Urinary bladder (tissue), 4 donors: ENCODE results near the gene FBXO42. TPM values are rescaled to one million over a fixed set of nuclear protein-coding genes. Genes with fewer than 3 reads are reported as not detected.

Experiments
- DNase-seq: peaks from one replicate; pipeline ENCODE4 v3.0.0-alpha.2; 2015; ENCODE audit errors: extremely low spot score
- H3K27ac ChIP-seq: one replicate; pipeline ENCODE4 v1.5.1; 2013; ENCODE audit warnings: low read depth, mild to moderate bottlenecking, moderate library complexity
- H3K36me3 ChIP-seq: one replicate; pipeline ENCODE4 v1.6.1; 2013; ENCODE audit warnings: mild to moderate bottlenecking, moderate library complexity; ENCODE audit not compliant: insufficient read depth
- H3K4me1 ChIP-seq: one replicate; pipeline ENCODE4 v1.6.1; 2013; ENCODE audit warnings: mild to moderate bottlenecking, moderate library complexity; ENCODE audit not compliant: insufficient read depth
- H3K4me3 ChIP-seq: one replicate; pipeline ENCODE4 v1.5.1; 2013; ENCODE audit warnings: low read depth, low read length
- WGBS: extraction: QIAGEN DNeasy Blood & Tissue Kit; methylation state at CpG from one replicate; pipeline ENCODE4 v1.1.7; 2013; 5-methylcytosine and 5-hydroxymethylcytosine counted together
- polyA plus RNA-seq: library from polyadenylated mRNA; stranded (reverse); fragments of 200-250 nt; gene quantifications from one replicate; pipeline ENCODE4 v1.2.3, GENCODE V29; 2013
- small RNA-seq: library from RNA; depleted of rRNA; stranded (forward); fragments of <200 nt; gene quantifications from one replicate; pipeline ENCODE3, GENCODE V24; 2014
- total RNA-seq: library from RNA; depleted of rRNA; stranded (reverse); fragments of >200 nt; gene quantifications from one replicate; pipeline ENCODE4 v1.2.3, GENCODE V29; 2014
- donor health status: healthy with polysubstance abuse.
- donor health status: healthy.

Gene FBXO42
- total and polyA plus RNA-seq, 2 donors, result 25.7 to 28.2 TPM

GRCh38 chr1:16205334-16205671 is 147.0 kb downstream of the FBXO42 start:
- H3K27ac ChIP-seq, result no peak overlapping the region

GRCh38 chr1:16204634-16205333 is 147.5 kb downstream of the FBXO42 start:
- DNase-seq, result no peak
- no peaks in the 10 kb centered on the region for H3K36me3 ChIP-seq
- 81% methylated on average over 12 of the region's 12 CpGs for WGBS
- no peak overlapping the region for H3K4me3 ChIP-seq
- H3K27ac ChIP-seq, result no peak overlapping the region
- no peaks in the 10 kb centered on the region for H3K4me1 ChIP-seq

More at GRCh38 chr1:16205334-16205671, 147.0 kb downstream of the FBXO42 start:
- no peak for DNase-seq
- Histone ChIP-seq H3K4me3 (no peak overlapping the region), H3K4me1 (no peaks in the 10 kb centered on the region), H3K36me3 (no peaks in the 10 kb centered on the region)
- WGBS, result 95% methylated on average over 11 of the region's 11 CpGs

- no peak overlapping the region for H3K4me3 ChIP-seq
- no peak overlapping the region for H3K27ac ChIP-seq
- DNase-seq, result no peak
- 86% methylated on average over 2 of the region's 2 CpGs for WGBS
- no peaks in the 10 kb centered on the region for H3K36me3 ChIP-seq
- no peaks in the 10 kb centered on the region for H3K4me1 ChIP-seq
These were observed 148.1 kb downstream of the FBXO42 start for GRCh38 chr1:16204216-16204615.

DNA sequence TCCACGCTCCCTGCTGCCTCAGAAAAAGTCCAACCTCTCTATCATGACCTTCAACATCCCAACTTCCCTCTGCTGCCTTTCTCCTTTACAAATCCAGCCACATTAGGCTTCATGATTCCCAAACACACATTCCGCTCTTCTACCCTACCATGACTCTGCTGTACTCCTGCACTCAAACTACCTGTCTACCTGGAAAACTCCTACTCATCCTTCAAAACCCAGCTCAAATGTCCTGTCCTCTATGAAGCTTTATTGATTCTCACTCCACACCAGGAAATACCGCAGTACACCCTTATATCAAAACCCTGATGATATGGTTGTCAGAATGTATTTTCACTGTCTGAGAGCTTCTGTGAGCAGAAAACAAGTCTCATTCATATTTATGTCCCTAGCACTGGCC is 148.7 kb downstream of the FBXO42 start:
- H3K27ac ChIP-seq, result no peak overlapping the region
- WGBS, result 47% methylated on average over 3 of the region's 3 CpGs

DNA sequence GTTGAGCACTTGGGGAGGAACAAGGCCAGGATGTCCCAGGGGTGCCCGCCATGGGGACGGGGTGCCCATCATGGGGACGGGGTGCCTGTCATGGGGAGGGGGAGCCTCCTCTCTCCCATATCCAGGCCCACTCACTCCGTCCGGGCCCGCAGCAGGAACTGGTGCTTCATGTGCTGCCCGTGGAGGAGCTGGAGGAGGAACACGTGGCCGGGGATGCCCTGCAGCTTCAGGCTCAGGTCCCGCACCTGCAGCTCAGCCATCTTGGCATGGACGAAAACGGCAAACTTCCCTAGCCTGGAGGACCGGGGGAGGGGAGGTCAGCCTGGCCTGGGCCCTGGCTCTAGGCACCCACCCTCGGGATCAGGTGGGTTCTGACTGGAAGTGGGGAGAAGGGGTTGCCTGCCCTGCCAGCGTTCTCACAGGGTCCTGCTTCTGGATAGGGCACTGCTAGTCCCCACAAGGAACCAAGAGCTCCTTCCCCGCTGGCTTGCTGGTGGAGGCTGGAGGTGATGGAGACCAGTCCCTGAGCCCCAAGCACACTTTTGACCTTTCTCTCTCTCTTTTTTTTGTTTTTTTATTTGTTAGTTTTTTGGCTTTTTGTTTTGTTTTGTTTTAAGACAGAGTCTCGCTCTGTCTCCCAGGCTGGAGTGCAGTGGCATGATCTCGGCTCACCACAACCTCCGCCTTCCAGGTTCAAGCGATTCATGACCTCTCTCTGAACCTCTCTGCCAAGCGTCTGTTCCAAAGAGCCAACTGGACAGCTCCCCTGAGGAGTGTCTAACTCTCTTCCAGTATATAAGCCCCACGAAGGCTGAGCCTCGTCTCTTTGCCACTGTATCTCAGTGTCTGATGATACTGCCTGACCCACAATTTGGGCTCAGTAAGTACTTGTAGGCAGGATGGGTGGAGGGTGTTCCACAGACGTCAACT is 149.7 kb downstream of the FBXO42 start:
- Histone ChIP-seq H3K4me3 (no peak overlapping the region), H3K4me1 (no peaks in the 10 kb centered on the region), H3K36me3 (no peaks in the 10 kb centered on the region), H3K27ac (no peak overlapping the region)
- 87% methylated on average over 24 of the region's 24 CpGs for WGBS
- DNase-seq, result no peak

More for the DNA sequence above, 148.7 kb downstream of the FBXO42 start:
- no peak for DNase-seq
- Histone ChIP-seq H3K4me3 (no peak overlapping the region), H3K36me3 (no peaks in the 10 kb centered on the region), H3K4me1 (no peaks in the 10 kb centered on the region)

- 93% methylated on average over 4 of the region's 4 CpGs for WGBS
- no peaks in the 10 kb centered on the region for H3K36me3 ChIP-seq
- no peaks in the 10 kb centered on the region for H3K4me1 ChIP-seq
- DNase-seq, result no peak
- H3K4me3 ChIP-seq, result no peak overlapping the region
- no peak overlapping the region for H3K27ac ChIP-seq
These were observed 152.6 kb downstream of the FBXO42 start for GRCh38 chr1:16199700-16200099.

GRCh38 chr1:16199157-16199501 is 153.2 kb downstream of the FBXO42 start:
- Histone ChIP-seq H3K4me3 (no peak overlapping the region), H3K27ac (no peak overlapping the region), H3K4me1 (no peaks in the 10 kb centered on the region), H3K36me3 (no peaks in the 10 kb centered on the region)
- no peak for DNase-seq
- 87% methylated on average over 1 of the region's 1 CpG for WGBS

- Histone ChIP-seq H3K4me3 (no peak overlapping the region), H3K4me1 (no peaks in the 10 kb centered on the region), H3K36me3 (no peaks in the 10 kb centered on the region), H3K27ac (no peak overlapping the region)
- DNase-seq, result no peak
- WGBS, result 94% methylated on average over 8 of the region's 8 CpGs
These were observed 153.7 kb downstream of the FBXO42 start for GRCh38 chr1:16198444-16199156.

GRCh38 chr1:16196874-16197273 is 155.4 kb downstream of the FBXO42 start:
- Histone ChIP-seq H3K36me3 (no peaks in the 10 kb centered on the region), H3K4me3 (no peak overlapping the region), H3K4me1 (no peaks in the 10 kb centered on the region), H3K27ac (no peak overlapping the region)
- no peak for DNase-seq
- 68% methylated on average over 3 of the region's 3 CpGs for WGBS

Small RNA genes within 50 kb of the gene (small RNA-seq; reads per million reads assigned to genes)
- not detected for gene MT1XP1

Other genes with a start within 250 kb of the FBXO42 start
- gene EPHA2, start 196.4 kb downstream of the FBXO42 start, total RNA-seq, result 11.3 TPM
- 16.2 TPM for gene EPHA2, start 196.4 kb downstream of the FBXO42 start, polyA plus RNA-seq
- 6.9 TPM for gene ARHGEF19, start 139.8 kb downstream of the FBXO42 start, total RNA-seq
- gene ARHGEF19, start 139.8 kb downstream of the FBXO42 start, polyA plus RNA-seq, result 15.2 TPM
- gene CPLANE2, start 115.3 kb downstream of the FBXO42 start, total RNA-seq, result 3.2 TPM
- gene CPLANE2, start 115.3 kb downstream of the FBXO42 start, polyA plus RNA-seq, result 8.5 TPM
- gene SZRD1, start 14.8 kb upstream of the FBXO42 start, total RNA-seq, result 17.8 TPM
- gene SZRD1, start 14.8 kb upstream of the FBXO42 start, polyA plus RNA-seq, result 115 TPM
- not detected for gene SPATA21, start 84.9 kb upstream of the FBXO42 start, total RNA-seq
- gene SPATA21, start 84.9 kb upstream of the FBXO42 start, polyA plus RNA-seq, result 0.29 TPM
- gene NECAP2, start 88.2 kb upstream of the FBXO42 start, total RNA-seq, result 46.0 TPM
- 36.6 TPM for gene NECAP2, start 88.2 kb upstream of the FBXO42 start, polyA plus RNA-seq
- gene RNU1-1, start 161.8 kb upstream of the FBXO42 start, total RNA-seq, result under 0.01 TPM
- not detected for gene RNU1-1, start 161.8 kb upstream of the FBXO42 start, polyA plus RNA-seq